Measurements from ENCODE around the gene RASSF8.
A peak's percentile ranks its signal among the peaks of the same experiment; 100 is the strongest.

The RASSF8 gene

GRCh38 chr12:26058818-26059217, 100.3 kb downstream of the RASSF8 start:
- no peak for DNase-seq (ENCODE audit: low spot score)

- DNase-seq (ENCODE audit: low spot score), result no peak
Observed at GRCh38 chr12:26062006-26062405, 103.5 kb downstream of the RASSF8 start.

GRCh38 chr12:26062566-26062965, 104.1 kb downstream of the RASSF8 start:
- DNase-seq (ENCODE audit: low spot score), result peak; percentile 37

GRCh38 chr12:26065451-26065850, 107.0 kb downstream of the RASSF8 start:
- DNase-seq (ENCODE audit: low spot score), result no peak

- DNase-seq (ENCODE audit: low spot score), result no peak
Observed at GRCh38 chr12:26068503-26068902, 110.0 kb downstream of the RASSF8 start.

- DNase-seq (ENCODE audit: low spot score), result no peak
Observed at GRCh38 chr12:26069796-26070195, 111.3 kb downstream of the RASSF8 start.

- no peak for DNase-seq (ENCODE audit: low spot score)
Observed at GRCh38 chr12:26077915-26078702, 119.6 kb downstream of the RASSF8 start.

GRCh38 chr12:26080911-26081310, 122.4 kb downstream of the RASSF8 start:
- no peak for DNase-seq (ENCODE audit: low spot score)

- DNase-seq (ENCODE audit: low spot score), result no peak
Observed at GRCh38 chr12:26086936-26087335, 128.5 kb downstream of the RASSF8 start.

GRCh38 chr12:26088998-26089397, 130.5 kb downstream of the RASSF8 start:
- no peak for DNase-seq (ENCODE audit: low spot score)

GRCh38 chr12:26090836-26091510, 132.5 kb downstream of the RASSF8 start:
- DNase-seq (ENCODE audit: low spot score), result peak; percentile 21

- no peak for DNase-seq (ENCODE audit: low spot score)
Observed at GRCh38 chr12:26091822-26092221, 133.3 kb downstream of the RASSF8 start.

GRCh38 chr12:26092346-26093105, 134.0 kb downstream of the RASSF8 start:
- no peak for DNase-seq (ENCODE audit: low spot score)

GRCh38 chr12:26095186-26095585, 136.7 kb downstream of the RASSF8 start:
- no peak for DNase-seq (ENCODE audit: low spot score)

GRCh38 chr12:26096036-26096435, 137.6 kb downstream of the RASSF8 start:
- no peak for DNase-seq (ENCODE audit: low spot score)

- peak; percentile 89 for DNase-seq (ENCODE audit: low spot score)
Observed at GRCh38 chr12:26097046-26097878, 138.8 kb downstream of the RASSF8 start.

- DNase-seq (ENCODE audit: low spot score), result no peak
Observed at GRCh38 chr12:26100666-26101349, 142.3 kb downstream of the RASSF8 start.

GRCh38 chr12:26101350-26101734, 142.9 kb downstream of the RASSF8 start:
- peak; percentile 92 for DNase-seq (ENCODE audit: low spot score)

- DNase-seq (ENCODE audit: low spot score), result no peak
Observed at GRCh38 chr12:26101763-26102162, 143.3 kb downstream of the RASSF8 start.

- DNase-seq (ENCODE audit: low spot score), result no peak
Observed at GRCh38 chr12:26102953-26103352, 144.5 kb downstream of the RASSF8 start.

- DNase-seq (ENCODE audit: low spot score), result no peak
Observed at GRCh38 chr12:26106347-26106746, 147.9 kb downstream of the RASSF8 start.
